ENCODE data around the gene NGEF.

Gene NGEF

GRCh38 chr2:233012301-233012971 lies 620 bp downstream of the NGEF start:
- TF ChIP-seq CTCF (IDR thresholded peaks at IDR 0.05; ENCODE audit: low read depth, low read length, missing control alignments) = no peak
- DNase-seq (ENCODE audit: extremely low read depth, low read depth) = no peak
- H3K4me3 ChIP-seq (replicated peaks; ENCODE audit: low read depth, low read length) = no peak overlapping the region

GRCh38 chr2:233011702-233012131 lies 1.3 kb downstream of the NGEF start:
- H3K4me3 ChIP-seq (replicated peaks; ENCODE audit: low read depth, low read length) = no peak overlapping the region
- TF ChIP-seq CTCF (IDR thresholded peaks at IDR 0.05; ENCODE audit: low read depth, low read length, missing control alignments) = no peak
- no peak for DNase-seq (ENCODE audit: extremely low read depth, low read depth)

GRCh38 chr2:233011268-233011650 lies 1.8 kb downstream of the NGEF start:
- no peak for DNase-seq (ENCODE audit: extremely low read depth, low read depth)
- H3K4me3 ChIP-seq (replicated peaks; ENCODE audit: low read depth, low read length) = no peak overlapping the region
- no peak for TF ChIP-seq CTCF (IDR thresholded peaks at IDR 0.05; ENCODE audit: low read depth, low read length, missing control alignments)

GRCh38 chr2:233010569-233011267 lies 2.3 kb downstream of the NGEF start:
- H3K4me3 ChIP-seq (replicated peaks; ENCODE audit: low read depth, low read length) = no peak overlapping the region
- no peak for TF ChIP-seq CTCF (IDR thresholded peaks at IDR 0.05; ENCODE audit: low read depth, low read length, missing control alignments)
- DNase-seq (ENCODE audit: extremely low read depth, low read depth) = no peak

DNA sequence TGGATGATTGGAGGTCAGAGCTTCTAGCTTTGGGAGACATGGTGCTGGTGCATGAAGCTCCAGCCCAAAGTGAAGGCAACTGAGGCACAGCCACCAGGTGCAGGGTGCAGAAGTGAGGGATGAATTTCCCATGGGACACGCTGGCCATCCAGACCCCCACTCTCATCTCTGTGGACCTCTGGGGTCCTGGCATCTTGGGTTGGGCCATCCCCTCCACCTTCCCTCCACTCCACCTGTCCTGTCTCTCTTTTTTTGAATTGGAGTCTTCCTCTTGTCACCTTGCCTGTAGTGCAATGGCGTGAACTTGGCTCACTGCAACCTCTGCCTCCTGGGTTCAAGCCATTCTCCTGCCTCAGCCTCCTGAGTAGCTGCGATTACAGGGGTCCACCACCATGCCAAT lies 3.4 kb downstream of the NGEF start:
- DNase-seq (ENCODE audit: extremely low read depth, low read depth) = no peak
- no peak for TF ChIP-seq CTCF (IDR thresholded peaks at IDR 0.05; ENCODE audit: low read depth, low read length, missing control alignments)
- no peak overlapping the region for H3K4me3 ChIP-seq (replicated peaks; ENCODE audit: low read depth, low read length)

DNA sequence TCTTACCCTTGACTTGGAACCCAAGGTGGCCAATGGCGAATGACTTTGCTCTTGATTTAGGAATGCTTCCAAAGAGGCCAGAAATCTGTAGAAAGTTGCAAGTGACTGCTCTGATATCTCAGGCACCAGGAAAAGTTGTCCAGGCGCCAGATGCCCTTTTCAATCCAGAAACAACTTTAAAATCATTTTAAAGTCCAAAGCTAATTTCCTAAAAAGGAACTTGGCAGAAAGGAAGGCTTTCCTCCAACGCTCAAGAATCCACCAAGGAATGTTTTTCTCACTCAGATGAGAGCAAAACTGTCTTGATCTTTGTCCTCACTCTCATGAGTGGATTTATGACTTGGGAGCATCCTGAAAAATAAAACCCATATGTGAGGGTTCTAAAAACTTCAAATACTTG lies 5.3 kb downstream of the NGEF start:
- no peak for DNase-seq (ENCODE audit: extremely low read depth, low read depth)
- TF ChIP-seq CTCF (IDR thresholded peaks at IDR 0.05; ENCODE audit: low read depth, low read length, missing control alignments) = no peak
- no peak overlapping the region for H3K4me3 ChIP-seq (replicated peaks; ENCODE audit: low read depth, low read length)
